Measurements from ENCODE around the gene CCDC88A.

The CCDC88A gene

DNA sequence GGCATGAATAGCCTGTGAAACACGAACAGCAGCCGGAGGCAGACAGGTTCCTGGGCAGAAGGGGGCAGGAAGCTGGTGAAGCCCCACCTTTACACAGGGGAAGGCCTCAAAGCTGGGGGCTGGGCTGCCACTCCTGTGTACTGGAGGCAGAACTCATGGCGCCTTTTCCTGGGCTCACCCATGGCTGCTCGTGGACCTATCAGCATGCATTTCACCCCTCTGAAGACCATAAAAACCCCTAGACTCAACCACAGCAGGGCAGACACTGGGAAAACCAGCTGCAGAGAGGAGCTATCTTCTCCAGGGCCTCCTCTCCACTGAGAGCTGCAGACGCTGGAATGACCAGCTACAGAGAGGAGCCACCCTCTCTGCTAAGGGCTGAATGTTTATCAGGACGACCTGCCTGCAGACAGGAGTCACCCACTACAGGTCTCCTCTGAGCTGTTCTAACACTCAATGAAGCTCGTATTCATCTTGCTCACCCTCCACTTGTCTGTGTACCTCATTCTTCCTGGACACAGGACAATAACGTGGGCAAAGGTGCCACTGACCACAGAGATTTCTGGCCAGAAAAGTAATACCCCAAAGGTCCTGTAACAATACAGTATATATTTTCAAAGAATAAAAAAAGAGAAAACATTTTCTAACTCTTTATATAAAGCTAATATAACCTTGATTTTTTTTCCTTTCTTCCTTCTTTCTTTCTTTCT is 18.9 kb upstream of the CCDC88A start:
- TF ChIP-seq POLR2AphosphoS5 (IDR thresholded peaks at IDR 0.05; ENCODE audit: low read depth, low read length) (no peak), TAF1 (IDR thresholded peaks at IDR 0.05; ENCODE audit: borderline replicate concordance, insufficient read depth, low read length) (no peak), SIN3A (IDR thresholded peaks at IDR 0.05; ENCODE audit: borderline replicate concordance, insufficient read depth, low read length) (no peak), FOXP2 (optimal IDR thresholded peaks at IDR 0.05; ENCODE audit: borderline replicate concordance, extremely low read depth, extremely low read length, insufficient read depth) (no peak)
- TF ChIP-seq, protein P1, sequence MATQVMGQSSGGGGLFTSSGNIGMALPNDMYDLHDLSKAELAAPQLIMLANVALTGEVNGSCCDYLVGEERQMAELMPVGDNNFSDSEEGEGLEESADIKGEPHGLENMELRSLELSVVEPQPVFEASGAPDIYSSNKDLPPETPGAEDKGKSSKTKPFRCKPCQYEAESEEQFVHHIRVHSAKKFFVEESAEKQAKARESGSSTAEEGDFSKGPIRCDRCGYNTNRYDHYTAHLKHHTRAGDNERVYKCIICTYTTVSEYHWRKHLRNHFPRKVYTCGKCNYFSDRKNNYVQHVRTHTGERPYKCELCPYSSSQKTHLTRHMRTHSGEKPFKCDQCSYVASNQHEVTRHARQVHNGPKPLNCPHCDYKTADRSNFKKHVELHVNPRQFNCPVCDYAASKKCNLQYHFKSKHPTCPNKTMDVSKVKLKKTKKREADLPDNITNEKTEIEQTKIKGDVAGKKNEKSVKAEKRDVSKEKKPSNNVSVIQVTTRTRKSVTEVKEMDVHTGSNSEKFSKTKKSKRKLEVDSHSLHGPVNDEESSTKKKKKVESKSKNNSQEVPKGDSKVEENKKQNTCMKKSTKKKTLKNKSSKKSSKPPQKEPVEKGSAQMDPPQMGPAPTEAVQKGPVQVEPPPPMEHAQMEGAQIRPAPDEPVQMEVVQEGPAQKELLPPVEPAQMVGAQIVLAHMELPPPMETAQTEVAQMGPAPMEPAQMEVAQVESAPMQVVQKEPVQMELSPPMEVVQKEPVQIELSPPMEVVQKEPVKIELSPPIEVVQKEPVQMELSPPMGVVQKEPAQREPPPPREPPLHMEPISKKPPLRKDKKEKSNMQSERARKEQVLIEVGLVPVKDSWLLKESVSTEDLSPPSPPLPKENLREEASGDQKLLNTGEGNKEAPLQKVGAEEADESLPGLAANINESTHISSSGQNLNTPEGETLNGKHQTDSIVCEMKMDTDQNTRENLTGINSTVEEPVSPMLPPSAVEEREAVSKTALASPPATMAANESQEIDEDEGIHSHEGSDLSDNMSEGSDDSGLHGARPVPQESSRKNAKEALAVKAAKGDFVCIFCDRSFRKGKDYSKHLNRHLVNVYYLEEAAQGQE (IDR thresholded peaks at IDR 0.05; ENCODE audit: insufficient read depth in 1 of 2, low read depth in 2 of 2, low read length in 2 of 2): no peak

- TF ChIP-seq POLR2AphosphoS5 (IDR thresholded peaks at IDR 0.05; ENCODE audit: low read depth, low read length) (no peak), TAF1 (IDR thresholded peaks at IDR 0.05; ENCODE audit: borderline replicate concordance, insufficient read depth, low read length) (no peak), FOXP2 (optimal IDR thresholded peaks at IDR 0.05; ENCODE audit: borderline replicate concordance, extremely low read depth, extremely low read length, insufficient read depth) (no peak)
- TF ChIP-seq, protein P1 (IDR thresholded peaks at IDR 0.05; ENCODE audit: insufficient read depth in 1 of 2, low read depth in 2 of 2, low read length in 2 of 2): no peak
Measured at GRCh38 chr2:55437515-55438390, 18.1 kb upstream of the CCDC88A start.

DNA sequence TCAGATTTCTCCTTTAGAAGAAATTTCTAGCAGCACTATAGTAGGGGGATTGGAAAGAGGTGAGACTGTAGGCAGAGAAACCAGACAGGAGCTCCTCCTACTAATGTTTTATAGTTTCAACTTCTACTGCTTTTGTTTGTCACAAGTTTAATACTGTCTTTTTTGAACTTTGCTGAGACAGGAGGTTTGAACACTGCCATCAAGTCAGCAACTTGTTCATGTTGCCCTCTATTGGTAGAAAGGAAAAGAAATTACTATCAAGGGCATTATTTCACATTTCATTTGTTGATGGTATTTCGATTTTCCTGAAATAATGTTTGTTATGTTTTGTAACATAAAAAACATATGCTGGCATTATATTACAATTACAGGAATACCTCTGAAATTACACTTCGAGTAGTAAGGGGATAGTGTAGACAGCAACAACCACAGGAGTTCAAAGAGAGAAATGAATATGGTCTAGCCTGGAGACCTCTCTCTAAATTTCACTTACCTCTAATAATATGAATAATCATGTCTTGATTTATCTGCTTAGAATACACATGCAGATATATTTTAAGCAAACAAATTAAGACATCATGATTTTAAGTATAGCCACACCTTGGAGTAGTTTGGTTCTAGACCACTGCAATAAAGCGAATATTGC is 12.4 kb upstream of the CCDC88A start:
- TF ChIP-seq, protein P1 (IDR thresholded peaks at IDR 0.05; ENCODE audit: insufficient read depth in 1 of 2, low read depth in 2 of 2, low read length in 2 of 2): no peak
- TF ChIP-seq POLR2AphosphoS5 (IDR thresholded peaks at IDR 0.05; ENCODE audit: low read depth, low read length): no peak
- TF ChIP-seq TAF1 (IDR thresholded peaks at IDR 0.05; ENCODE audit: borderline replicate concordance, insufficient read depth, low read length): no peak
- TF ChIP-seq SIN3A (IDR thresholded peaks at IDR 0.05; ENCODE audit: borderline replicate concordance, insufficient read depth, low read length): no peak
- no peak for TF ChIP-seq FOXP2 (optimal IDR thresholded peaks at IDR 0.05; ENCODE audit: borderline replicate concordance, extremely low read depth, extremely low read length, insufficient read depth)

DNA sequence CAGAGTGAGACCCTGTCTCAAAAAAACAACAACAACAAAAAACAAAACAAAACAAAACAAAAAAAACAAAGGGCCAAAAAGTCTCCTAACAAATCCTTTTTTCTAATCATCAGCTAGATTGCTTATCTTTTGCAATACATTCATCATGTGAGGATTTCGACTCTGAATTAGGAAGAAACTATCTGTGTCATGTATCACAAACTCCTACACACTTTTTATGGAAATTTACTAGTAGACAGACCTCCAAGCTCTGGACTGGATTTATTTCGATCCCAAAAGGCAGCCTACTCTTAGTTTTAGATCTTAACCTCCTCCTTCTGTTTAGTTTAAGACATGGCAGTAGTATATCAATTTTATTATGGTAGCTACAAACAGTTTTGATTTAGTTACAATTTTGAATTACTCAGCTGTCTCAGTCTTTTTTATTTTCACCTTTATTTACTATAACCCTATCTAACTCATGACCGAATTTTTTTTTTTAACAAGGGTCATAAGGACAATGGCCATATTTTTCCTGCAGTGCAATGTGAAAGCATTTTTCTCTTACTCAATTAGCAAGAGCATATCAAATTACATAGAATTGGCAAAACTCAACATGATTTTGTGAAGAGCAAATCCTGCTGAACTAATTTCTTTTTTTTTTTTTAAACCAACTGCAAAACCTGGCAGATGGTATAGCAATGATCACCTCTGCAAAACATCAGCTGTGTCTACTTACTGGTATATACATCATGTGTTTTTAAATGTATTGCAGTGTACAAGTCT is 10.7 kb upstream of the CCDC88A start:
- TF ChIP-seq FOXP2 (optimal IDR thresholded peaks at IDR 0.05; ENCODE audit: borderline replicate concordance, extremely low read depth, extremely low read length, insufficient read depth) (no peak), POLR2AphosphoS5 (IDR thresholded peaks at IDR 0.05; ENCODE audit: low read depth, low read length) (no peak), TAF1 (IDR thresholded peaks at IDR 0.05; ENCODE audit: borderline replicate concordance, insufficient read depth, low read length) (no peak), SIN3A (IDR thresholded peaks at IDR 0.05; ENCODE audit: borderline replicate concordance, insufficient read depth, low read length) (no peak)
- TF ChIP-seq, protein P1 (IDR thresholded peaks at IDR 0.05; ENCODE audit: insufficient read depth in 1 of 2, low read depth in 2 of 2, low read length in 2 of 2): no peak
